Nephron progenitor cell (in vitro differentiated cells): ENCODE results near the gene OR2M3.
A peak's percentile ranks its signal among the peaks of the same experiment; 100 is the strongest.
"Not testable (repeated sequence)": the region's sequence is repeated elsewhere in the genome, so short reads cannot be mapped to it uniquely, and the experiment has no call there.

Experiments used
- DNase-seq: peaks from one replicate; pipeline ENCODE4 v3.0.0; 2021
- H3K27ac Mint-ChIP-seq: 2 replicates; pipeline ENCODE4 v1.8.0; 2021; ENCODE audit warnings: mild to moderate bottlenecking, moderate library complexity, mixed read lengths
- H3K27me3 Mint-ChIP-seq: 2 replicates; pipeline ENCODE4 v1.8.0; 2021; ENCODE audit warnings: mild to moderate bottlenecking, low read depth, mixed read lengths; ENCODE audit not compliant: poor library complexity
- H3K36me3 Mint-ChIP-seq: 2 replicates; pipeline ENCODE4 v1.8.0; 2021; ENCODE audit warnings: low read depth, mixed read lengths
- H3K4me1 Mint-ChIP-seq: 2 replicates; pipeline ENCODE4 v1.8.0; 2021; ENCODE audit warnings: mixed read lengths
- H3K4me3 Mint-ChIP-seq: 2 replicates; pipeline ENCODE4 v1.8.0; 2021; ENCODE audit warnings: mild to moderate bottlenecking, moderate library complexity, mixed read lengths
- H3K9me3 Mint-ChIP-seq: 2 replicates; pipeline ENCODE4 v1.8.0; 2021; ENCODE audit warnings: mild to moderate bottlenecking, moderate library complexity, mixed read lengths
- TF ChIP-seq, protein P1 (sequence below): fragments of 200-600 bp; sonication (generic); IDR thresholded peaks from 2 replicates; pipeline ENCODE4 v1.5.0; 2021; ENCODE audit warnings: antibody characterized with exemption

OR2M3 gene

DNA sequence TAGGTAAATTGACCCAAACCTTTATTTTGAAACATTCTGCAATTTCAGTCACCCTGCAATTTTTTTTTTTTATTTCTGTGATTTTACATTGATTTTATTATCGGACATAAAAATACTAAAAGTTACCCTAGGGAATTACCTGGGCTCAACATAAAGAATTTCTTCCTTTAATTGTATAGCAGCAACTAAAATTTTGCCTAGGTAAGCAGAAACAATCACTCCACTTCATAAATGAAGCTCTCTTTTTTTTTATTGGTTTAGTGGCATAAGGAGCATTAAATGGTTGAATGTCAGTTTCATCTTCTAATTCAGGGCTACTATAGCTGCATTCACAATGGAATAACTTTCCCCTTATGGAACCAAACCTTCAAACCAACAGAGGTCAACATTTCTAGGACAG lies 18.8 kb downstream of the OR2M3 start:
- Mint-ChIP-seq H3K9me3 (peaks cover 75% of the 10 kb centered on the region), H3K36me3 (no peaks in the 10 kb centered on the region), H3K4me1 (no peaks in the 10 kb centered on the region), H3K4me3 (no peak overlapping the region), H3K27ac (no peak overlapping the region), H3K27me3 (peaks cover 2% of the 10 kb centered on the region)
- TF ChIP-seq, protein P1, sequence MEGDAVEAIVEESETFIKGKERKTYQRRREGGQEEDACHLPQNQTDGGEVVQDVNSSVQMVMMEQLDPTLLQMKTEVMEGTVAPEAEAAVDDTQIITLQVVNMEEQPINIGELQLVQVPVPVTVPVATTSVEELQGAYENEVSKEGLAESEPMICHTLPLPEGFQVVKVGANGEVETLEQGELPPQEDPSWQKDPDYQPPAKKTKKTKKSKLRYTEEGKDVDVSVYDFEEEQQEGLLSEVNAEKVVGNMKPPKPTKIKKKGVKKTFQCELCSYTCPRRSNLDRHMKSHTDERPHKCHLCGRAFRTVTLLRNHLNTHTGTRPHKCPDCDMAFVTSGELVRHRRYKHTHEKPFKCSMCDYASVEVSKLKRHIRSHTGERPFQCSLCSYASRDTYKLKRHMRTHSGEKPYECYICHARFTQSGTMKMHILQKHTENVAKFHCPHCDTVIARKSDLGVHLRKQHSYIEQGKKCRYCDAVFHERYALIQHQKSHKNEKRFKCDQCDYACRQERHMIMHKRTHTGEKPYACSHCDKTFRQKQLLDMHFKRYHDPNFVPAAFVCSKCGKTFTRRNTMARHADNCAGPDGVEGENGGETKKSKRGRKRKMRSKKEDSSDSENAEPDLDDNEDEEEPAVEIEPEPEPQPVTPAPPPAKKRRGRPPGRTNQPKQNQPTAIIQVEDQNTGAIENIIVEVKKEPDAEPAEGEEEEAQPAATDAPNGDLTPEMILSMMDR, result no peak
- no peak for DNase-seq

DNA sequence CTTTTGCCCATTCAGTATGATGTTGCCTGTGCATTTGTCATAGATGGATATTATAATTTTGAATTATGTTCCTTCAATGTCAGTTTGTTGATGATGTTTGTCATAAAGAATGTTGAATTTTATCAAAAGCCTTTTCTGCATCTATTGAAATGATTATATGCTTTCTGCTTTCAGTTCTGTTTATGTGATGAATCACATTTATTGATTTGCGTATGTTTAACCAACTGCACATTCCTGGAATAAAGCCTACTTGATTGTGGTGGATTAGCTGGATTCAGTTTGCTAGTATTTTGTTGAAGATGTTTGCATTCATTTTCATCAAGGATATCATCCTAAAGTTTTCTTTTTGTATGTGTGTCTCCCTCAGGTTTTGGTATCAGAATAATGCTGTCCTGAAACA lies 28.5 kb downstream of the OR2M3 start:
- Mint-ChIP-seq H3K27ac (no peak overlapping the region), H3K27me3 (no peaks in the 10 kb centered on the region), H3K36me3 (no peaks in the 10 kb centered on the region), H3K9me3 (peaks cover 73% of the 10 kb centered on the region), H3K4me1 (no peaks in the 10 kb centered on the region), H3K4me3 (no peak overlapping the region)
- TF ChIP-seq, protein P1, result no peak
- no peak for DNase-seq

DNA sequence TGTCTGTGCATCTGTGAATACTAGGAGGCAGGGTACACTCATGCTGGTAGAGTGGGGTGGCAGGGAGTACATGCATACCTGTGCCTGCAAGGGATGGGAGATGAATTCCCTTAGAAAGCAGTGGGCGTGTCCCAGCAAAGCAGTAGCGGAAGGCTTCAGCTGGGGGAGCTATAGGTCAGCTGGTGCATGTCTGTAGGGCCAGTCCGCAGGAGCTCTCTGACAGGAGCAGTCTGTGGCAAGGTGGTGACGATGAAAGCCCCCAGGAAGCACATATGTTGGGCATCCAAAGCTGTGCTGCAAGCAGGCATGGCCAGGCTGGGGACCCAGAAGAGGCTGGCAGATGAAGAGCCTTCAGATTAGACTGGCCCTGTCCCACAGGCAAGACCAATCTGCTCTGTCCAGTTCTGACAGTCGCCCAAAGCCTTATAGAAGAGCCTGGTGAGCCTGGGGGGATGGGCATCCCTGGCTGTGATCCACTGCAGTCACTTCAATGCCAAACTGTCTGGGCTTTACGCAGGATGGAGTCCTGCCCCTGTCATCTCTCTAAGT lies 32.4 kb downstream of the OR2M3 start:
- H3K4me3 Mint-ChIP-seq, result no peak overlapping the region
- DNase-seq, result no peak
- peaks cover 83% of the 10 kb centered on the region for H3K9me3 Mint-ChIP-seq
- no peaks in the 10 kb centered on the region for H3K27me3 Mint-ChIP-seq
- H3K36me3 Mint-ChIP-seq, result no peaks in the 10 kb centered on the region
- H3K27ac Mint-ChIP-seq, result no peak overlapping the region
- TF ChIP-seq, protein P1, result no peak
- no peaks in the 10 kb centered on the region for H3K4me1 Mint-ChIP-seq

DNA sequence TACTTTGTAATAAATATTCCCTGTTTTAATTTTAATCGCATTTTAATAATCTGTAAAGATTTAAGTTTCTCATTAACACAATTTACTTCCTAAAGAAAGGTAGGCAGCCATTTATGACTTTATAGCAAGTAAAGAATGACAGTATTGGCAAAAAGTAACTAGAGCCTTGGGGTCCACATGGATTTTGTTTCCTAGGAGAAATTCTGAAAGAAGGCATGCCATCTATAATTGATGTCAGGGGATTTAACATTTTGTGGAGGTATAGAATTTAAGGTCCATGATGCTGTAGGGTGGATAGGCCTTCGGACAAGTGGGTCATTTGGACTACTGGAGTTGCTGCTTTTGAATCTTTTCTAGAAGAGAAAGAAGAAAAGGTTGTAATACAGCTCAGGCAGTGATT lies 34.1 kb downstream of the OR2M3 start, which contains the start of gene OR2M4:
Gene OR2M4 (plus strand): TSS at position 301 of the 400 bp plus-strand sequence. CDS start 7,512 bp downstream, outside the sequence.
- no peaks in the 10 kb centered on the region for H3K36me3 Mint-ChIP-seq
- peaks cover 87% of the 10 kb centered on the region for H3K9me3 Mint-ChIP-seq
- no peak within 1 kb of the TSS for H3K4me3 Mint-ChIP-seq
- TF ChIP-seq, protein P1, result no peak
- DNase-seq, result no peak
- H3K27me3 Mint-ChIP-seq, result no peaks in the 10 kb centered on the region
- no peak within 1 kb of the TSS for H3K27ac Mint-ChIP-seq
- no peaks in the 10 kb centered on the region for H3K4me1 Mint-ChIP-seq

DNA sequence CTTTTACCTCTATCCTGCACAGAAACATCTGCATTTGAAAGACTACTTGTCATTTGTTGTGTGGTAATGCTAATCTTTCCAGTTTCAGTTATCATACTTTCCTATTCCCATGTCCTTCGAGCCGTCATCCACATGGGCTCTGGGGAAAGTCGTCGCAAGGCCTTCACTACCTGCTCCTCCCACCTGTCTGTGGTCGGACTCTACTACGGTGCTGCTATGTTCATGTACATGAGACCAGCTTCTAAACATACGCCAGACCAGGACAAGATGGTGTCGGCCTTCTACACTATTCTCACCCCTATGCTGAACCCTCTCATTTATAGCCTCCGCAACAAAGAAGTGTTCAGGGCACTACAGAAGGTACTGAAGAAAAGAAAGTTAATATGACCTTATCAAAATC lies 42.4 kb downstream of the OR2M3 start:
- no peak for DNase-seq
- TF ChIP-seq, protein P1, result no peak
- Mint-ChIP-seq H3K36me3 (no peaks in the 10 kb centered on the region), H3K4me3 (no peak overlapping the region), H3K4me1 (no peaks in the 10 kb centered on the region), H3K27ac (no peak overlapping the region), H3K27me3 (peaks cover 4% of the 10 kb centered on the region), H3K9me3 (peaks cover 80% of the 10 kb centered on the region)

DNA sequence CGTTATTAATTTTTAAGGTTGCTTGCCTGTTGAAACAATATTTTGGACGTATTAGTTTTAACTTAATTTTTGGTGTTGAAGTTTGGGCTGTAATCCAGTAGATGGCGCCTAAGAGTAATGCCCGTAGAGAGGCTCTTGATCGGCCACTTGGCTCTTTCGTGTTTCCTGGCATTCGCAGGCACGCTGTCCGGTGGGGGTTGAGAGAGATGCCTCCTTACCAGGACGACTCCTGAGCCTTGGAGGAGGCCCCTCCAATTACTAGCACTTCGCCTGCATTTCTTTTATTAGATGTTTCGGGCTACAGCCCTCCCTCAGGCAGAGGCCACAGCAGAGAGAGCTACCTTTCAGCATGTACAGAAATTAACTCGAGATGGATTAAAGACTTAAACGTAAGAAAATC lies 46.1 kb downstream of the OR2M3 start:
- peak; percentile 2 for DNase-seq
- Mint-ChIP-seq H3K27me3 (peaks cover 4% of the 10 kb centered on the region), H3K4me1 (no peaks in the 10 kb centered on the region), H3K36me3 (no peaks in the 10 kb centered on the region), H3K4me3 (no peak overlapping the region), H3K9me3 (peaks cover 71% of the 10 kb centered on the region), H3K27ac (no peak overlapping the region)
- TF ChIP-seq, protein P1, result peak; percentile 38

DNA sequence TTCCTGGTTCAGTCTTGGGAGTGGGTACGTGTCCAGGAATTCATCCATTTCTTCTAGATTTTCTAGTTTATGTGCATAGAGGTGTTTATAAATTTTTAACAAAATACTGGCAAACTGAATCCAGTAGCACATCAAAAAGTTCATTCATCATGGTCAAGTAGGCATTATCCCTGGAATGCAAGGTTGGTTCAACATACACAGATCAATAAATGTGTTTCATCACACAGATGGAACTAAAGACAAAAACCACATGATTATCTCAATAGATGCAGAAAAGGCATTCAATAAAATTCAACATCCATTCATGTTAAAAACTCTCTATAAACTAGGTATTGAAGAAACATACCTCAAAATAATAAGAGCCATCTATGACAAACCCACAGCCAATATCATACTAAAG lies 62.2 kb downstream of the OR2M3 start:
- not testable (repeated sequence) for DNase-seq, H3K36me3 Mint-ChIP-seq, H3K4me1 Mint-ChIP-seq, H3K27ac Mint-ChIP-seq, H3K4me3 Mint-ChIP-seq, H3K27me3 Mint-ChIP-seq
- peaks cover 66% of the 10 kb centered on the region for H3K9me3 Mint-ChIP-seq
